Measurements from ENCODE around the gene ARID3C.

The ARID3C gene

DNA sequence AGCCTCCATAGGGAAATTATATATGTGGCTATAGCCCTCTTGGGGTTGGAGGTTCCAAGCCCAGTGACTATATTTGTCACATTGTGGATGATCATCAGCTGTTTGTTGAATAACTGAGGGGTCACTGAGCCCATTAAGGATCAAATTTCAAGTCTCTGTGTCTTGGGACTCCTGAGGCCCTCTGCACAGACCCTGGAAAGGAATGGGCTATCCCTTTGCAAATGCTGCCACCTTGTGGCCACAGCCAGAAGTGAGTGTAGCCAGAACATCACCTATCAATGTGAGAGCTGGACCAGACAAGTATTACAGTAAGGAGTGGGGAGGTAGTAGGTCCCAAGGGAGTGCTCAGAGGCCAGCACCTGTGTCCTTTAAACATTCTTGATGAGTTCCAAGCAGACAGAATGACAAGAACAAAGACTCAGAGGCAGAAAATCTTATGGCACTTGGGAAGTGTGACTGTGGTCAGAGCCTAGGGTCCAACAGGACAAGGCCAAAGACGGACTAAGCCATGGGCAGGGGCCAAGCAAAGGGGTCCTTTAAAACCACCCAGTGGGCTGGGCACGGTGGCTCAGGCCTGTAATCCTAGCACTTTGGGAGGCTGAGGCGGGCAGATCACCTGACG, 25.1 kb downstream of the ARID3C start:
- peak; percentile 88 for TF ChIP-seq CTCF (IDR thresholded peaks at IDR 0.05; ENCODE audit: extremely low read depth, missing control alignments)
- peak; percentile 87 for DNase-seq (ENCODE audit: low spot score)

DNA sequence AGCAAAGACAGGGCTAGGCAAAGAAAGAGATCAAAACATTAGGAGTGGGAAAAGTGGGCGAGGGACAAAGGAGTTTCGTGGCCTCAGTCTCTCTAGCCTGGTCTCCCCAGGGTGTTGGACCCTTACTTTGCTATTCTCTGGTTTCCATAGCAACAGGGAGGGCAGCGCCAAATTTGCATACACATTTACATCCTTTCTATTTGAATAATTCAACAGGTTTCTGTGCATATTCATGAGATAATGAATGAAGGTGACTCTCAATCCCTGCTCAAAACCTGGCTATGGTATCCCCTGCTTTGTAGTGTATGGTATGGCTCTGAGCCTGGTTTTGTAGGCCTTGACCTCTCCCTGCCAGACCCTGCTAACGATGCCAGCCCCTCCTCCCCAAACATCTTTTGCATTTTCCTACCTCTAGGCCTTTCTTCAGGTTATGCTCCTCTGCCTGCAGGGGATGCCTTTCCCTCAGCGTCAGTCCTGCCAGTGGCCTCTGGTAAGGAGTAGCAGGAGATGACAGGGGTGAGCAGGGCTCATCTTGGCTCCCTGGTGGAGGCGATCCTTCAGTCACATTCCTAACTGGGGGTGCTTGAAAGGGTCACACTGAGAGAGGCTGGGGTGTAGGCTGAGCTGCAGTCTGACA, 26.8 kb downstream of the ARID3C start:
- no peak for DNase-seq (ENCODE audit: low spot score)

GRCh38 chr9:34600908-34601307, 28.0 kb downstream of the ARID3C start:
- DNase-seq (ENCODE audit: low spot score) = no peak
- TF ChIP-seq CTCF (IDR thresholded peaks at IDR 0.05; ENCODE audit: extremely low read depth, missing control alignments) = no peak

More for the DNA sequence above, 26.8 kb downstream of the ARID3C start:
- no peak for TF ChIP-seq CTCF (IDR thresholded peaks at IDR 0.05; ENCODE audit: extremely low read depth, missing control alignments)

- no peak for DNase-seq (ENCODE audit: low spot score)
Measured at GRCh38 chr9:34599546-34599945, 29.3 kb downstream of the ARID3C start.

DNA sequence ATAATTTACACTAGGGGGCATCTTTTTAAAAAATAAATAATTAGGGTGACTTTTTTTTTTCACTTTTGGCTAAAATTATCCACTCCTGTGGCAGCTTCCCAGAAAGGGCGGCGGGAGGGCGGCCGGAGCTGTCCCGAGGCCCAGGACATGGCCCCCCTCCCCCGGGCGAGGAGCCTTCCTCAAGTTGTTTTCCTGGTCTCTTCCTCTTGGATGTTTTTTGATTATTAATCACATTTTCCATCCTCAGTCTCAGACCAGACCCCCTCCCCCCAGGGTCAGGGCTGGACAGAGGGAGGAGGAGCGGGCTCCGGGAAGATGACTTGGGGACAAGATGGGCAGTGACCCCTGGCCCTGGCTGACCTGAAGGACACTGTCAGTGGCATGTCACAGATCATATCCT, 34.7 kb downstream of the ARID3C start:
- TF ChIP-seq CTCF (IDR thresholded peaks at IDR 0.05; ENCODE audit: extremely low read depth, missing control alignments) = no peak
- DNase-seq (ENCODE audit: low spot score) = no peak

More at GRCh38 chr9:34599546-34599945, 29.3 kb downstream of the ARID3C start:
- TF ChIP-seq CTCF (IDR thresholded peaks at IDR 0.05; ENCODE audit: extremely low read depth, missing control alignments) = no peak

GRCh38 chr9:34592895-34593601, 35.8 kb downstream of the ARID3C start:
- no peak for TF ChIP-seq CTCF (IDR thresholded peaks at IDR 0.05; ENCODE audit: extremely low read depth, missing control alignments)
- DNase-seq (ENCODE audit: low spot score) = no peak

Measured in GM20000 (cell line).